Tibial nerve (tissue), 4 donors: ENCODE results near the gene CAP1. TPM values are rescaled to one million over a fixed set of nuclear protein-coding genes. Genes with fewer than 3 reads are reported as not detected.

ENCODE experiments used
- DNase-seq, 2 donors: peaks; one replicate each; pipeline ENCODE4 v3.0.0-alpha.2; 2019; ENCODE audit warnings: low spot score in 2 of 2
- H3K27ac ChIP-seq, 4 donors: fragments of 200-600 bp; sonication (generic) in 3 of 4; one replicate each; pipeline ENCODE4 v1.5.1; 2017 to 2019; ENCODE audit warnings: mild to moderate bottlenecking in 1 of 4
- H3K27me3 ChIP-seq, 2 donors: fragments of 200-600 bp; sonication (generic) in 1 of 2; one replicate each; pipeline versions ENCODE4 v1.5.1 to v1.6.0; 2017 to 2019
- H3K36me3 ChIP-seq, 3 donors: fragments of 200-600 bp; sonication (generic); one replicate each; pipeline ENCODE4 v1.5.1; 2018 to 2019
- H3K4me1 ChIP-seq, 4 donors: fragments of 200-600 bp; sonication (generic) in 3 of 4; one replicate each; pipeline ENCODE4 v1.5.1; 2017 to 2019
- H3K4me3 ChIP-seq, 4 donors: fragments of 200-600 bp; sonication (generic) in 3 of 4; one replicate each; pipeline ENCODE4 v1.5.1; 2017 to 2019; ENCODE audit warnings: mild to moderate bottlenecking in 1 of 4, moderate library complexity in 1 of 4
- H3K9me3 ChIP-seq, 4 donors: fragments of 200-600 bp; sonication (generic) in 3 of 4; one replicate each; pipeline ENCODE4 v1.5.1; 2017 to 2019
- CTCF ChIP-seq, 5 experiments: fragments of 200-600 bp in 3 of 5; fragments of 450-650 bp in 2 of 5; sonication (generic) in 3 of 5; IDR thresholded peaks; one replicate each; pipeline ENCODE4 v1.5.1; 2016 to 2019; ENCODE audit warnings: antibody characterized with exemption in 5 of 5, mild to moderate bottlenecking in 3 of 5, moderate library complexity in 2 of 5
- EP300 ChIP-seq, 2 donors: sonication (generic); formaldehyde crosslinking; IDR thresholded peaks; one replicate each; pipeline ENCODE4 v1.6.1; 2017; ENCODE audit warnings: antibody characterized with exemption in 2 of 2, mild to moderate bottlenecking in 1 of 2
- POLR2A ChIP-seq, 2 donors: fragments of 450-650 bp; IDR thresholded peaks; one replicate each; pipeline ENCODE4 v1.6.1; 2017; ENCODE audit warnings: antibody characterized with exemption in 2 of 2, mild to moderate bottlenecking in 2 of 2, moderate library complexity in 2 of 2
- WGBS, 2 donors: methylation state at CpG; one replicate each; pipeline ENCODE4 v1.1.5; 2018; 5-methylcytosine and 5-hydroxymethylcytosine counted together
- total RNA-seq, 4 donors: library from RNA; depleted of rRNA; stranded (reverse); fragments of >200 nt; gene quantifications; one replicate each; pipeline ENCODE4 v1.1.0, GENCODE V29; 2016

The CAP1 gene
- total RNA-seq, 4 donors from 2014 or later, result 210 to 281 (median 227) TPM

DNA sequence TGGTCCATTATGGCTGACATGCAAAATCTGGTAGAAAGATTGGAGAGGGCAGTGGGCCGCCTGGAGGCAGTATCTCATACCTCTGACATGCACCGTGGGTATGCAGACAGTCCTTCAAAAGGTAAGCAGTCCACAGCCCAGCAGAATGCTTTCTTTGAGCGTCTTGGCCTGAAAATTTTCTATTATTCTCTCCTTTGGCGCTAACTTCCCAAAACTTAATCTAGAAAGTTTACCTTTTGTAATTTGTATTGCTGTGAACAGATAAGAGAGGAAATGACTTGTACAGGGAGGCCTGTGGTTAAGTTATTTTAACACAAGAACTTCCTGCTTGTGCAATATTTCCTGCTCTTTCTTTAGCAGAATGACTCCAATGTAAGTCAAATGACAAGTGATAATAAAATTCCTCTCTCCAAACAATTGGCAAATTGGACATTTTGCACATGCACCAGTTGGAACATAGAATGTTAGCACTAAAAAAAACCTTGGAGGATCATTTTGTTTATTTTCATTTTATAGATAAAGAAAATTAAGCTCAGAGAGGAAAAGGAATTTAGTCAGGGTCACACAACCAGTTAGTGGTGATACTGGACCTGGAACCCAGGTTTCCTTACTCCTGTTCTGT, 18.9 kb downstream of the CAP1 start:
- peak; percentile 49 to 62 for TF ChIP-seq EP300 (IDR thresholded peaks at IDR 0.05)
- no peak for TF ChIP-seq CTCF (IDR thresholded peaks at IDR 0.05)
- TF ChIP-seq POLR2A (IDR thresholded peaks at IDR 0.05), result no peak
- H3K9me3 ChIP-seq, result no peaks in the 10 kb centered on the region
- H3K27ac ChIP-seq, result peak overlapping the region in 3 of 4 donors; percentile 50 to 67 (median 53)
- peaks cover 0 to 54% (median 7%) of the 10 kb centered on the region in 3 donors for H3K36me3 ChIP-seq
- WGBS, 2 donors, result 63 to 73% methylated on average over 4 of the region's 4 CpGs
- DNase-seq, result no peak
- H3K4me1 ChIP-seq, result peaks cover 0 to 70% (median 47%) of the 10 kb centered on the region in 4 donors
- no peaks in the 10 kb centered on the region for H3K27me3 ChIP-seq
- H3K4me3 ChIP-seq, result no peak overlapping the region

DNA sequence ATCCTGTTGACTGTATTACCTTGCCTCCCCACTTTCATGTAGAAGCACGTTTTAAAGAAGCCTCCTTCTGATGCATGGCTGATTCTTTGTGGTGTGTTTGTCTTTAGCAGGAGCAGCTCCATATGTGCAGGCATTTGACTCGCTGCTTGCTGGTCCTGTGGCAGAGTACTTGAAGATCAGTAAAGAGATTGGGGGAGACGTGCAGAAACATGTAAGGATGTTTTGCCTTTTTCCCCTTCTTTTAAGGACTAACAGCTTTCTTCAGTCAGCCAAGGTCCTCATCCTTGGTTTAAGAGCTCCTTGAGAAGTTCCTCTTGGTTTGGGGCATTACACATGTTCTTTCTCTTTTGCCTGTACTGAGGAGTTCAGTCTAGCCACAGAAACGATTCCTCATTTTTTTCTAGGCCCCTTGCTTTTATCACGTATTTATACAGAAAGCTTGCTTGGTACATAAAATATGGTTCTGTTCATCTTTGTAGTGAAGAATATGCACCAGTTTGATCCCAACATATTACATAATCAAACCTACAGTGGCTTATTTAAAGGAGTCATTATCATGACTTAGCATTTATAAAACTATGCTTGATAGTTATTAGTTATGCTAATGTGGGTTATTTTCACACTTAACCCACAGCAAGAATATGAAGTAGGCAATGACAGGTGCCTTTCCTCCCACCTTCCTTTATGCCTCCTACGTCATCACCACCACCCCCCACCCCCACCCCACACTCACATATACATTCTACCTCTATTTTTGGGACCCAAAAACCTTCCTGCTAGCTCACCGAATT, 19.6 kb downstream of the CAP1 start:
- TF ChIP-seq EP300 (IDR thresholded peaks at IDR 0.05) (no peak), CTCF (IDR thresholded peaks at IDR 0.05) (no peak), POLR2A (IDR thresholded peaks at IDR 0.05) (no peak)
- peaks cover 0 to 61% (median 11%) of the 10 kb centered on the region in 3 donors for H3K36me3 ChIP-seq
- no peaks in the 10 kb centered on the region for H3K9me3 ChIP-seq
- 54 to 65% methylated on average over 7 of the region's 7 CpGs for WGBS, 2 donors
- H3K27me3 ChIP-seq, result no peaks in the 10 kb centered on the region
- peak overlapping the region in 3 of 4 donors; percentile 50 to 67 (median 53) for H3K27ac ChIP-seq
- no peak for DNase-seq
- peaks cover 0 to 74% (median 48%) of the 10 kb centered on the region in 4 donors for H3K4me1 ChIP-seq
- H3K4me3 ChIP-seq, result no peak overlapping the region

DNA sequence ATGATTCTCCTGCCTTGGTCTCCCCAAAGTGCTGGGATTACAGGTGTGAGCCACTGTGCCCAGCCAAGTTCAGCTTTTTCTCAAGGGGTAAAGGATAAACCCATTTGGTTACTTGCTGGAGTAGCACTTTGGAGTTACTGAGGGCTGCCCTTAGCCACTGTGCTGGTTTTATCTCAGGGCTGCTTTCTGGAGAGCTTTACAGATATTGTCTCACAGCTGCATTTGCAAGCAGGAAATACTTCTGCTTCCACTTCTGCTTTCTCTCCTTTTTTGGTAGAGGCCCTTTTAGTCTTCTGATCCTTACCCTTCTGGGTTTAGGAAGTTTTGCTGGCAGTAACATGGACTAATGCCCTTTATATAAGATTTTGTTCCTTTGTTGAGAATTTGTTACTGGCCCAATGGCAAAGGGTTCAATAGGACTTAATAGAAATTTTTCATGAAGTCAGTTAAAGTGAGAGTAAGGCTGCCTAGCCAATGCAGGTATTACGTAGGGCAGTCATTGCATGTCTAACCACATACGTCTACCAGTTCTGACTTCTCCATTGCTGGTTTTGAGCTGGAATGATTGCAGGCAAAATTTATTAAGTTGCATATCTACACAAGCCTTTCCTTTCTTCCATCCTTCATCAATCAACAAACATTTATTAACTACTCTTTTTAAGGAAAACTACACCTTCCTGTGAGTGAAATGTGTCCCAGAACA, 24.4 kb downstream of the CAP1 start:
- Histone ChIP-seq H3K4me3 (no peak overlapping the region), H3K27ac (peak overlapping the region in 1 of 4 donors; percentile 48), H3K36me3 (peaks cover 3 to 98% (median 50%) of the 10 kb centered on the region in 3 donors), H3K9me3 (no peaks in the 10 kb centered on the region), H3K27me3 (no peaks in the 10 kb centered on the region), H3K4me1 (peaks cover 0 to 40% (median 23%) of the 10 kb centered on the region in 4 donors)
- WGBS, 2 donors, result 80 to 87% methylated on average over 2 of the region's 2 CpGs
- TF ChIP-seq POLR2A (IDR thresholded peaks at IDR 0.05) (no peak), EP300 (IDR thresholded peaks at IDR 0.05) (no peak), CTCF (IDR thresholded peaks at IDR 0.05) (no peak)
- no peak for DNase-seq

- Histone ChIP-seq H3K27ac (peak overlapping the region in 1 of 4 donors; percentile 25), H3K4me3 (no peak overlapping the region), H3K4me1 (peaks cover 0 to 23% (median 11%) of the 10 kb centered on the region in 4 donors), H3K36me3 (peaks cover 3 to 100% (median 70%) of the 10 kb centered on the region in 3 donors), H3K9me3 (no peaks in the 10 kb centered on the region), H3K27me3 (no peaks in the 10 kb centered on the region)
- TF ChIP-seq CTCF (IDR thresholded peaks at IDR 0.05) (no peak), POLR2A (IDR thresholded peaks at IDR 0.05) (no peak)
- WGBS, 2 donors, result 61 to 64% methylated on average over 2 of the region's 2 CpGs
- no peak for DNase-seq
Measured at GRCh38 chr1:40067023-40067422, 26.5 kb downstream of the CAP1 start.
